NCI-H460 (cell line): ENCODE measurements around the gene ATP13A3. TPM values are rescaled to one million over a fixed set of nuclear protein-coding genes. Genes with fewer than 3 reads are reported as not detected.

Experiments
- DNase-seq: peaks from one replicate; pipeline ENCODE4 v3.0.0-alpha.2; 2016; ENCODE audit warnings: low read depth; ENCODE audit errors: extremely low read depth
- total RNA-seq: library from RNA; depleted of rRNA; stranded (reverse); fragments of >200 nt; shearing (Covaris generic); gene quantifications from 2 replicates; pipeline ENCODE4 v1.2.3, GENCODE V29; 2014

ATP13A3 gene
- total RNA-seq, 1 experiment from 2014 or later: 101 TPM

GRCh38 chr3:194377708-194378107, 109.1 kb downstream of the ATP13A3 start:
- no peak for DNase-seq

DNA sequence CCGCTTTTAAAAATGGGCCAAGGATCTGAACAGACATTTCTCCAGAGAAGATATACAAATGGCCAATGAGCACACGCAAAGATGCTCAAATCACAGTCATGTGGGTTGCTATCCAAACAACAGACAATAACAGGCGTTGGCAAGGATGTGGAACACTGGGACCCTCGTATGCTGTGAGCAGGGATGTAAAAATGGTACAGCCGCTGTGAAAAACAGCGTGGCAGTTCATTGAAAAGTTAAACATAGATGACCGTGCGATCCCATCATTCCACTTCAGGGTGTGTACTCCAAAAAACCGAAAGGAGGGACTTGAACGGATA, 110.6 kb downstream of the ATP13A3 start:
- DNase-seq: no peak

- DNase-seq: no peak
Observed at GRCh38 chr3:194375473-194376240, 111.1 kb downstream of the ATP13A3 start.

DNA sequence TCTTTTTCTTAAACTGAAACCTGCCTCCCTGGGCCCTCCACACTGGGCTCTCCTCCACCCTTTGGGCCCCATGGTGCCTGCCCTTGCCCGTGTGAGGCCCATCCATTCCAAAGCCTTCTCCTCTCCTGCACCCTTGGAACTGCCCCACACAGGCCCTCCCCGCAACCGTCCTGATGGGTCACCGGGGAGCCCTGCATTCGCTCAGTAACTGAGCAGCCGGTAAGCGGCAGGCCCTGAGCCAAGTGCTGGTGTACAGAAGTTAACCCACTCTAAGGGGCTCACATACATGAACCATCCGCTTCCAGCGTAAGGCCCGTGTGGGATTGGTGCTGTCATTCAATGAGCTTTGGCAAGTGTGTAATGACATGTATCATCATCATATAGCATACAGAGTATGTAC, 111.9 kb downstream of the ATP13A3 start:
- DNase-seq: no peak

- no peak for DNase-seq
Observed at GRCh38 chr3:194373899-194374298, 112.9 kb downstream of the ATP13A3 start.

GRCh38 chr3:194373028-194373427, 113.8 kb downstream of the ATP13A3 start:
- DNase-seq: no peak

DNA sequence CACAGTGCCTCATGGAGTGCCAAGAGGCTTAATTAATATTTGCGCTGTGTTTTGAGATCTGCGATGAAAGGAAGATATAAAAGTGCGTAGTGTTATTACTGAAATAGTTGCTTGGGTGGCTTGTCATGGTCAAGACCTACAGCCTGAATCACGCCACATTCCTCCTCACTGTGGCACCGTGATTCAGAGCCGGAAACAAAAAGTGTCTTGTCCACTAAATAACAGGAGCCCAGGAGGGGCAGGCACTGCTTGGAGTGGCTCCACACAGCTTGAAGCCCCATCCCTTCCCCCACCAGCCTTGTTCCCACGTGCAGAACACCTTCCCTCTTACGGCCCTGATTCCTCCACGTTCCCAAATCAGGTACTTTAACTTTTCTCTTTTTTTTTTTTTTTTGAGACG, 116.0 kb downstream of the ATP13A3 start:
- DNase-seq: no peak

DNA sequence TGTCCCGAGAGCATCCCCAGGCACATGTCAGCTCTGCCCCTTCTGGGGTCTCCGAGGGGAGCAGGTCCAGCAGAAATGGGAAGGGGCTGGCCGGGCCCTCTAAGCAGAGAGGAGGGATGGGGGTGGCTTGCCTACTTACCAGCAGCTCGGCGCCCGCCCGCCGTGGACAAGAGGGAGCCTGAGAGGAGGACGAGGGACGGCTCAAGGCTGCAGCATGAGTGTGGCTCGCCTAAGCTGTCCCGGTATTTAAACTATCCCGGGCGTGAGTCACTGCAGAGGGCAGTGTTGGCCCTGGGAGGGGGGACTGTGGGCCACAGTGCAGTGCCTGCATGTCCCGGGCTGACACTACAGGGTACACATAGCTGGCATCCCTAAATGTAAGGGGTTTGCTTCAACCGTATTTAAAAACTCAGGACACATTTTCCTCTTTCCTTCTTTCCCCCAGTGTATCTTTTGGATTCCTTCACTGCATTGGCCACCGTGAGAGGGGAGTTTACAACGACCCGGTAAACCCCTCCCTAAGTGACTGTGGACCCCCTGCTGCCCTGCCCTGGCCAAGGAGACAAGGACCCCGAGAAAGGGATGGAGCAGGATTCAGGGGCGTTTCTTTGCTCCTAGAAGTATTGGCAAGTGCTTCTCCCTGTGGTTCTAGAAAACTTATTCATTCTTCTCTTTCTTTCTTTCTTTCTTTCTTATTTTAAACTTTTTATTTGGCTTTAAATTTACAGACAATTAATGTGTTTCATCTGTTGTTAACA, 117.1 kb downstream of the ATP13A3 start, which contains the start of gene LRRC15:
LRRC15 (minus strand) TSS at position 222 of the 758 bp plus-strand sequence. CDS start 8,700 bp downstream, outside the sequence.
- DNase-seq: no peak

GRCh38 chr3:194368918-194369317, 117.9 kb downstream of the ATP13A3 start:
- DNase-seq: no peak

DNA sequence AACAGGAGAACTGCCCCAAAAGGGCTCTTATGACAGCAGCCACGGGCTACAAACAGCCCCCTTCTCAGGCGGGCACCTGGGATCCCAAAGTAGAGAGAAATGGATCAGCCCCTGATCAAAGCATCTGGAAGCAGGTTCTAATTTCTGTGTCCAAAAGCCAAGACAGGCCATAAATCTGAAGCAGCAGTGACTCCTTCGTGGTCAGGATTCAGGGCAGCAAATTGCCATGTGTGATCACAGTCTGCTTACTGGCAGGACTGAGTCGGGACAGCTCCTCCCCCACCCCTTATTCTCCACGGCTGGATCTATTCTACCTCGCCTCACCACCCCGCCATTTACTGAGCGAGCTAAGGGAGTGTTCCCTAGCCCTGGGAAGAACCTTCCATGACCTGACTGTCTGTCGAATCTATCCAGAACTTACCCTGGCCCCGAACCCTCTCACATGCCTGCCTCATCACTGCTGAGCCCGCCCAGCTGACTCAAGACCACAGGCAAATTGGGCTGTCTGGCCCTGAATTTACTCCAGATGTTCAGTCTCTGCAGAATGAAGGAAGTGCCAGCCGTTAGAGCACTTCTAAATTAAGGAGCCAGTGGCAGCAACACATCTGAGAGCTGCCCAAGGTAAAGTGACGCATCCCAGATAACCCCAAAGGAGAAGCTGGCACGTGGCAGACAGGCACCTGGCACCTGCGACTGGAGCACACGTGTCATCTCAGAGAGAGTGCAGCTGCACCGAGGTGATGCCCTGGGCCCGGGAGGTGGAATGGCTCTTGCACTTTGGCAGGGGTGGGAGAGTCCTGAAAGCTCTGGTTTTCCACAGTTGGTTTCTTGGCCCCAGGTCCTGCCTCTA, 118.6 kb downstream of the ATP13A3 start:
- DNase-seq: no peak

- no peak for DNase-seq
Observed at GRCh38 chr3:194365978-194366490, 120.8 kb downstream of the ATP13A3 start.

GRCh38 chr3:194365526-194365925, 121.3 kb downstream of the ATP13A3 start:
- no peak for DNase-seq

DNA sequence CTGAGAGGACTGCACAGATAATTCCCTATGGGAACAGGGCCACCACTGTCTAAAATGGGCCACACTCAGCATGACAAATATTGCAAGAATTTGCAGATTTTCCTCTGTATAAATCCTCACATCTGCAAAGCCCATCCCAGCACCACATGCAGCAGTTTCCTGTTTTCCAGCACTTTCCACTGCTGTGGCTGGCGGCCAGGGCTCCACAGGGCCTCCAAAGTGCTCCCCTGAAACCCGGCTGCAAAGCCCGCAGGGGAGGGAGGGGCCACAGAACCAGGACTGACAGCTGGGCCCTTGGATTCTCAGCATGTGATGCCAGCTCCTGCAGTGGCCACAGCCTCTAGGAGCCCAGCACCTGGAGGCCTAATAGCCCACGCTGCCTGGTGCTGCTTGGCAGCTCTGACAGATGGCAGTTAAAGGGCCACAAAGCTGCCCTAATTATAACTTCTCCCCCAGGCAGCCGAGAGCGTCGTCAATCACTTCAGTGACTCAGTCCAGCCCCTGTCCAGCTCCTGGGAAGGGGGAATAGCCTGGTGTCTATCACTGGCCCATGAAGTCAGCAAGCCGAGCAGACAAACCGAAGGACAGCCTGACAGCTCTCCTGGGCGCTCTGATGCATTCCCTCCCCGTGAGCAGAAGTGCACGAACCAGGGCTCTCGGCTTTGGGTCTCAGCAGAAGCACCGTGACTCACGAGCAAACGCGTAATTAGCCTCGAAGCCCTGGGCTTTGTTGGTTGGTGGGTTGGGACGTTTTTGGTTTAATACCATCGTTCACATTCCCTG, 122.0 kb downstream of the ATP13A3 start:
- DNase-seq: no peak

GRCh38 chr3:194364314-194364651, 122.5 kb downstream of the ATP13A3 start:
- DNase-seq: no peak

GRCh38 chr3:194360568-194360967, 126.2 kb downstream of the ATP13A3 start:
- no peak for DNase-seq

DNA sequence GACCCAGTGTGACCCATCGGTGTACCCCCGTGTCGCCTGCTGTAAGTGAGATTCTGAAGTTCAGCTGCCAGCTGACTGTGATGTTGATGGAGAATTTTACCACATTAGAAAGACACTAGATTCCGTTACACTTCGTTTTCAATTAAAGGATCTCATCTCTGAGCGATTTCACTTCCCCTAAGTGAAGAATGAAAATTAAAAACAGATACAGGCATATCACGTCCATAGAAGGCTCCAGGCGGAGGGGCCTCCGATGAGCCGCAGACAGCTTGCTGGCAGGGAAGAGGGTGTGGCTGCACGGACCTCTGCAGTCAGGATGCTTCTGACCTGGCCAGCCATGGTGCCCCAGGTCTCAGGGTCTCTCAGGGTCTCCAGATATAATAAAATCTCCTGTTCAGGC, 129.1 kb downstream of the ATP13A3 start:
- no peak for DNase-seq

DNA sequence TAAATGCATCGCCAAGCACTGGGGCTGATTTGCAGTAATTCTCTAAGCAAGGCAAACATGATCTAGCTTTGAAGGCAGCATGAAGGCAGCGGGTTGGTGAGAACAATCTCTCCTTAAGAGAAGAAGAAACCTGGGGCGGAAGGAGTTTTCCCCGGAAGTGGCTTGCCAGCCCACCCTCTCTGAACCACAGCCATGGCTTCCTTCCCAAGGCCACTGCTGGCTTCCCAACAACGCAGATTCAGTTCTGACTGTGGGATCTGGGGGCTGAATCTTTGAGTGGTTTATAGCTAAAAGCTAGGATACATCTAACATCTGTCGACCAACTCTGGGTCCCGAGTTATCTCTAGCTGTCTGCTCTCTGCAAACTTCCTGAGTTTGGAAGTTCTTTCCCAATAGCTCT, 131.4 kb downstream of the ATP13A3 start:
- no peak for DNase-seq

DNA sequence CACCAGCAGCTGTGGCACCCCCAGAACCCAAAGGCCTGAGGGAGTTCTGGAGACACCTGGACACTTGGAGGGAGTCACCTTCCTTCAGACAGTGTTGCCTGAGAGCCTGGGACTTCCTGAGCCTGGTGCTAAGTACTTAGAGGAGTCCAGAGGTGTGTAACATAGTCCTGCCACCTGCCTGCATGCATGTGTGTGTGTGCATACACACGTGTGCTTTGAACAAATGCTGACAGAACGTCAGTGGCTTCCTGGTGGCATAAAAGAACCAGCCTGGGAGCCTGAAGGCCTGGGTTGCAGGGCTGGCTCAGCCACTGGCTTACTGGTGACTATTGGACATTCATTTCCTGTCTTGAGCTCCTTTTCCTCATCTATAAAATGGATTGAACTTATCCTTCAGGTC, 132.5 kb downstream of the ATP13A3 start:
- DNase-seq: no peak
